GM18517 (cell line): Measurements from ENCODE around the gene DUSP8.

Source experiments
- ATAC-seq: cut with Tn5 transposase; IDR thresholded peaks from one replicate; pipeline ENCODE4 v1.9.1; 2021; ENCODE audit warnings: mild to moderate bottlenecking, moderate library complexity; ENCODE audit not compliant: unreplicated experiment

The DUSP8 gene

GRCh38 chr11:1504581-1505290 is 67.3 kb downstream of the DUSP8 start:
- no peak for ATAC-seq

DNA sequence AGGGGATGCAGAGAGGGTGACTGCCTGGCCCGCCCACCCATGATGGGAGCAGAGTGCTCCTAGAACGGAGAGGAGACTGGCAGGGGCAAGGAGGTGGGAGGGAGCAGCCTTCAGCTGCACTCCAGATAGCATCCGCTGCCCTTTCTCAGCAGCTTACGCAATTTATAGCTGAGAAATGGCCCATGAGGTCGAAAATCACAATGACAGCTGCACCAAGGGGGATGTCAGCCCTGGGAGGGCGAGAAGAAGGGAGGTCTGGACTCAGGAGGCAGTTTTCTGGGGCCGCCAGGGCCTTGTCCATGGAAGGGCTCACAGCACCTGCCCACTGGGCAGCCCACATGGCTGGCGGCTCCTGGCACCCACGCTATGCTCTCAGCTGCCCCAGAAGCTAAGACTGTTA is 67.9 kb downstream of the DUSP8 start:
- no peak for ATAC-seq
